SK-N-SH treated with all-trans-retinoic acid at 6 μM for 48 hours (cell line): ENCODE results near the gene FREM2.

Source experiments
- CSDC2 ChIP-seq: fragments of 250-450 bp; sonication (Bioruptor Pico); IDR thresholded peaks from 2 replicates; pipeline ENCODE4 v1.5.0; 2020; ENCODE audit warnings: mild to moderate bottlenecking, moderate library complexity
- CSRNP3 ChIP-seq: fragments of 250-450 bp; sonication (Bioruptor Pico); IDR thresholded peaks from 2 replicates; pipeline ENCODE4 v1.5.1; 2021; ENCODE audit warnings: mild to moderate bottlenecking, moderate library complexity
- ZFP3 ChIP-seq: fragments of 250-450 bp; sonication (Bioruptor Pico); IDR thresholded peaks from 2 replicates; pipeline ENCODE4 v1.5.0; 2020; ENCODE audit warnings: mild to moderate bottlenecking, moderate library complexity
- TF ChIP-seq, protein P1 (sequence below): fragments of 250-450 bp; sonication (Bioruptor Pico); IDR thresholded peaks from 2 replicates; pipeline ENCODE4 v1.5.1; 2020; ENCODE audit warnings: low read depth, mild to moderate bottlenecking, moderate library complexity

DNA sequence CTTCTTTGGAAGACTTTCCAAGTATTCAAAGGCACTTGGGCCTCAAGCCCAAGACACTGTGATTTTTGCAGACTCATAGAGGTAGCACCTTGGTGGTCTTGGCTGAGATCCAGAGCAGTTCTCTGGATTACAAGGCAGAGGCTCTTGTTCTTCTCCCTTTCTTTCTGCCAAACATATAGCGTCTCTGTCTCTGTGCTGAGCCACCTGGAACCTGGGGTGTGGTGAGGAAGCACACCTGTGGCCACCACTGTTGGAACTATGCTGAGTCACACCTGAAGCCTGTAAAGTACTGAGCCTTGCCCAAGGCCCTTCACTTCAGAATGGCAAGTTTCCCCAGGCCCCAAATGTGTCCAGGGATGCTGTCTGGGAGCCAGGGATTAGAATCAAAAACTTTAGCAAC is 127.5 kb downstream of the FREM2 start:
- TF ChIP-seq CSRNP3 (CRISPR knock-in tag) (no peak), ZFP3 (CRISPR knock-in tag) (no peak), CSDC2 (no peak)
- TF ChIP-seq, protein P1, sequence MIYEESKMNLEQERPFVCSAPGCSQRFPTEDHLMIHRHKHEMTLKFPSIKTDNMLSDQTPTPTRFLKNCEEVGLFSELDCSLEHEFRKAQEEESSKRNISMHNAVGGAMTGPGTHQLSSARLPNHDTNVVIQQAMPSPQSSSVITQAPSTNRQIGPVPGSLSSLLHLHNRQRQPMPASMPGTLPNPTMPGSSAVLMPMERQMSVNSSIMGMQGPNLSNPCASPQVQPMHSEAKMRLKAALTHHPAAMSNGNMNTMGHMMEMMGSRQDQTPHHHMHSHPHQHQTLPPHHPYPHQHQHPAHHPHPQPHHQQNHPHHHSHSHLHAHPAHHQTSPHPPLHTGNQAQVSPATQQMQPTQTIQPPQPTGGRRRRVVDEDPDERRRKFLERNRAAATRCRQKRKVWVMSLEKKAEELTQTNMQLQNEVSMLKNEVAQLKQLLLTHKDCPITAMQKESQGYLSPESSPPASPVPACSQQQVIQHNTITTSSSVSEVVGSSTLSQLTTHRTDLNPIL (CRISPR knock-in tag) = no peak
